ENCODE results near the gene CYGB.

DNA sequence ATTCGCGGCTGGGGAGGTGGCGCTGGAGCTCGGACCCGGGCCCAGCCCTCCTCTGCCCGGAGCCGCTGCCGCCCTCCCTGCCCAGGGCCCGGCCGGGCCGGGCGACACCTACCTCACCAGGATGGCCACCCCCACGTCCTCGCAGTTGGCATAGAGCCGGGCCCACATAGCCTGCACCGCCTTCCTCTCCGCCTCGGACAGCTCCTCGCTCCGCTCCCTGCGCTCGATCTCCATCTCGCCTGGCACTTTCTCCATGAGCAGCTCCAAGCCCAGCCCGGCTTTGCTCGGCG lies 276 bp downstream of the CYGB start:
- TF ChIP-seq REST (IDR thresholded peaks at IDR 0.05; ENCODE audit: insufficient read depth in 1 of 2, low read depth in 2 of 2, low read length in 2 of 2), result no peak
- no peak for TF ChIP-seq SIN3A (IDR thresholded peaks at IDR 0.05; ENCODE audit: borderline replicate concordance, insufficient read depth, low read length)
